HG03460 (cell line): ENCODE measurements around the gene PLCZ1.

ENCODE experiments used
- ATAC-seq: cut with Tn5 transposase; IDR thresholded peaks from one replicate; pipeline ENCODE4 v1.9.1; 2021; ENCODE audit not compliant: unreplicated experiment

The PLCZ1 gene

DNA sequence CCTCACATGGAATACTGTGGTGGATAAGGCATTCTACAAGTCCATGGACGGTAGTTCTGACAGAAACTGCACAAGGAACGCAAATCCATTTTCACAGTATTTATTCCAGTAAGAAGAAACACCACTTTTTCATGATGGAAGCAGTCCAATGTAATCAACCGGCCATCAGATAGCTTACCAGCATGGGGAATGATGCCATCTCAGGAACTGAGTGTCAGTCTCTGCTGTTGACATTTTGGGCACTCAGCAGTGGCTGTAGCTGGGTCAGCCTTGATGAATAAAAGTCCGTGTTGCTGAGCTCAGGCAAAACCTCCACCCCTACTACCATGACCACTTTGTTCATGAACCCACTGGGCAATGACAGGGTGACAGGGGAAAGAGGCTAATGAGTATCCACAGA is 103.4 kb downstream of the PLCZ1 start:
- no peak for ATAC-seq
